Nephron (organoid): ENCODE results near the gene IPCEF1.
A peak's percentile ranks its signal among the peaks of the same experiment; 100 is the strongest.

Experiments
- H3K27ac Mint-ChIP-seq, 3 experiments: 2 replicates each; pipeline ENCODE4 v1.8.0; 2020; ENCODE audit warnings: mixed read lengths in 3 of 3, mild to moderate bottlenecking in 2 of 3, moderate library complexity in 1 of 3
- H3K27me3 Mint-ChIP-seq: 2 replicates; pipeline ENCODE4 v1.8.0; 2021; ENCODE audit warnings: low read depth, mild to moderate bottlenecking, moderate library complexity, mixed read lengths
- H3K36me3 Mint-ChIP-seq: 2 replicates; pipeline ENCODE4 v1.8.0; 2020; ENCODE audit warnings: low read depth, mixed read lengths
- H3K4me1 Mint-ChIP-seq: 2 replicates; pipeline ENCODE4 v1.8.0; 2020; ENCODE audit warnings: mixed read lengths
- H3K4me3 Mint-ChIP-seq, 3 experiments: 2 replicates each; pipeline ENCODE4 v1.8.0; 2020; ENCODE audit warnings: mild to moderate bottlenecking in 3 of 3, mixed read lengths in 3 of 3, moderate library complexity in 2 of 3
- H3K9me3 Mint-ChIP-seq: 2 replicates; pipeline ENCODE4 v1.8.0; 2020; ENCODE audit warnings: mixed read lengths
- TF ChIP-seq, protein P1 (sequence below), 3 experiments: fragments of 200-600 bp; sonication (generic); IDR thresholded peaks; one replicate each; pipeline ENCODE4 v1.5.0; 2021; ENCODE audit warnings: antibody characterized with exemption in 3 of 3; ENCODE audit not compliant: unreplicated experiment in 3 of 3

The IPCEF1 gene

DNA sequence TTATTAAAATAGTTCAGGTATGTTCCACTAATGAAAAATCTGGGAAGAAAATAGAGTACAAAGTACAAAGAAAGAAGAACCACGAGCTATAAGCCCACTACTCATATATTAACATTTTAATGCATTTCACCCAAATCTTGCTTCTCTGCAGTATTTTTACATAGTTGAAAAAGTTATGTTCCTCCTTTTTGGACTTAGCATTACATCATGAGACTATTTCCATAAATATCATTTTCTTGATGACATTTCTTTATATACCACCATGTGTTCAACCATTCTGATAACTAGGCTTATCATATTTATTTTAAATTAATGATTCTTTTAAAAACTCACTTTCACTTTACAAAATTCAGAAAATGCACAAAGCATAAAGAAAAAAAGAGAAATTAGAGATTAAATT, 3.0 kb downstream of the IPCEF1 start:
- Mint-ChIP-seq H3K36me3 (no peaks in the 10 kb centered on the region), H3K27me3 (no peaks in the 10 kb centered on the region), H3K4me3 (no peak overlapping the region), H3K4me1 (peaks cover 10% of the 10 kb centered on the region), H3K27ac (no peak overlapping the region), H3K9me3 (no peaks in the 10 kb centered on the region)
- TF ChIP-seq, protein P1, sequence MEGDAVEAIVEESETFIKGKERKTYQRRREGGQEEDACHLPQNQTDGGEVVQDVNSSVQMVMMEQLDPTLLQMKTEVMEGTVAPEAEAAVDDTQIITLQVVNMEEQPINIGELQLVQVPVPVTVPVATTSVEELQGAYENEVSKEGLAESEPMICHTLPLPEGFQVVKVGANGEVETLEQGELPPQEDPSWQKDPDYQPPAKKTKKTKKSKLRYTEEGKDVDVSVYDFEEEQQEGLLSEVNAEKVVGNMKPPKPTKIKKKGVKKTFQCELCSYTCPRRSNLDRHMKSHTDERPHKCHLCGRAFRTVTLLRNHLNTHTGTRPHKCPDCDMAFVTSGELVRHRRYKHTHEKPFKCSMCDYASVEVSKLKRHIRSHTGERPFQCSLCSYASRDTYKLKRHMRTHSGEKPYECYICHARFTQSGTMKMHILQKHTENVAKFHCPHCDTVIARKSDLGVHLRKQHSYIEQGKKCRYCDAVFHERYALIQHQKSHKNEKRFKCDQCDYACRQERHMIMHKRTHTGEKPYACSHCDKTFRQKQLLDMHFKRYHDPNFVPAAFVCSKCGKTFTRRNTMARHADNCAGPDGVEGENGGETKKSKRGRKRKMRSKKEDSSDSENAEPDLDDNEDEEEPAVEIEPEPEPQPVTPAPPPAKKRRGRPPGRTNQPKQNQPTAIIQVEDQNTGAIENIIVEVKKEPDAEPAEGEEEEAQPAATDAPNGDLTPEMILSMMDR (IDR thresholded peaks at IDR 0.05; ENCODE audit: unreplicated experiment in 3 of 3), result no peak

DNA sequence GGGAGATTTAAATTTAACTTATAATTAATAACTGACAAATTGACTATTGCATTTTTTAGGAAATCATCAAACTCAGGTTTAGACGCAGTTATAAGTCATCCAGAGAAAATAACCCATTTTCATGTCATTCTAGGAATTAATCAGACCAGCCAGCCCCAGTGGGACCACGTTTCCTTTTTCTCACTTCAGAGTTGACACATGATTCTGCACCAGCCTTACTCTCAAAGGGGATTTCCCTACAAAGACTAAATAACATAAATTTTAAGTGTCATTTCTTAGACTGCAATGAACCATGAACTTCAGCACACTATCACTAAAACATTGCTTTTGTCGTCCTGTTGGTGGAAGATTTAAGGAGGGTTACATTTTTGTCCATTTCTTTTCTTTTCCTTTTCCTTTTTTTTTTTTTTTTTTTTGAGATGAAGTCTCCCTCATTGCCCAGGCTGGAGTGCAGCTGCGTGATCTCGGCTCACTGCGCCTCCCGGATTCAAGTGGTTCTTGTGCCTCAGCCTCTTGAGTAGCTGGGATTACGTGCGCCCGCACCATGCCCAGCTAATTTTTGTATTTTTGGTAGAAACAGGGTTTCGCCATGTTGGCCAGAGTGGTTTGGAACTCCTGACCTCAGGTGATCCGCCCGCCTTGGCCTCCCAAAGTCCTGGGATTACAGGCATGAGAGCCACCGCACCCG, 3.6 kb downstream of the IPCEF1 start:
- H3K27ac Mint-ChIP-seq, result peak overlapping the region in 1 of 3 experiments; percentile 4
- no peaks in the 10 kb centered on the region for H3K9me3 Mint-ChIP-seq
- H3K27me3 Mint-ChIP-seq, result no peaks in the 10 kb centered on the region
- TF ChIP-seq, protein P1 (IDR thresholded peaks at IDR 0.05; ENCODE audit: unreplicated experiment in 3 of 3), result no peak
- no peak overlapping the region for H3K4me3 Mint-ChIP-seq
- H3K36me3 Mint-ChIP-seq, result no peaks in the 10 kb centered on the region
- peaks cover 10% of the 10 kb centered on the region for H3K4me1 Mint-ChIP-seq

DNA sequence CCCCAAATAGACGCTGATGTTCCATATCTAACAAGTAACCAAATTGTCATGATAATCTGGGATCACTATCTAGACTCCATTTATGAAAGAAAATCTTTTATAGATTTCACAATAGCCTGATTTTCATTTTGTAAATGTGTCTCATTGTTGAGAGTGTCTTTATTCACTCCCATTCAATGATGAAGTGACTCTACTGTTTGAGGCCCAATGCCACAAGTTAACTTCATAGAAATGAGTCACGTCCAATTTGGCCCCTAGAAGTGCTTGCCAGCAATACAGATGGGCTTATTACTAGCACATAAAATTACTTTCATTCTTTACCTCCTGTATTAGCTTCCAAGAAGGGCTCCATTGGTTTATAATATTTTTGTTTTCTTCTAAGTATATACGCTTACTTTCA, 6.3 kb downstream of the IPCEF1 start:
- TF ChIP-seq, protein P1 (IDR thresholded peaks at IDR 0.05; ENCODE audit: unreplicated experiment in 3 of 3), result no peak
- Mint-ChIP-seq H3K9me3 (no peaks in the 10 kb centered on the region), H3K4me1 (peaks cover 10% of the 10 kb centered on the region), H3K36me3 (no peaks in the 10 kb centered on the region), H3K27me3 (no peaks in the 10 kb centered on the region), H3K27ac (no peak overlapping the region), H3K4me3 (no peak overlapping the region)

DNA sequence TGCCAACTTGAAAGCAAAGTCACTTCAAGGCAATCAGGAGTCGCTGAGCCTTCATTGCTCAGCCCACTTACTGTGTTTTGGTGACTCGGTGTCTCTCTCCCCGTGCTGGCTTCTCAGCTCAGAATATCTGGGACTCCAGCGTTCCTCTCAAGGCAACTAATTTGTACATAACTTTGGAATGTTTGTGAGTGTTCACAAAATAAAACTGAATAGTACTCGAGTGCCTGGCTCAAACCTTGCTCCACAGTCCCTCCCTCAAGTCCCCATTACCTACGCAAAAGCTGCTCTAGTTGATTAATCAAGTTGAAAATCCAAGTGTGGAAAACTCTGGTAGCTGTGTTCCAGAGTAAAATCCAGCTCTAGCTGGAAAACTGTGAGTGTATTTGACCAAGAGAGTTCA, 8.6 kb downstream of the IPCEF1 start:
- no peaks in the 10 kb centered on the region for H3K36me3 Mint-ChIP-seq
- no peaks in the 10 kb centered on the region for H3K9me3 Mint-ChIP-seq
- H3K4me1 Mint-ChIP-seq, result peaks cover 16% of the 10 kb centered on the region
- TF ChIP-seq, protein P1 (IDR thresholded peaks at IDR 0.05; ENCODE audit: unreplicated experiment in 3 of 3), result no peak
- no peaks in the 10 kb centered on the region for H3K27me3 Mint-ChIP-seq
- H3K4me3 Mint-ChIP-seq, result no peak overlapping the region
- peak overlapping the region; percentile 82 to 93 (median 82) for H3K27ac Mint-ChIP-seq

DNA sequence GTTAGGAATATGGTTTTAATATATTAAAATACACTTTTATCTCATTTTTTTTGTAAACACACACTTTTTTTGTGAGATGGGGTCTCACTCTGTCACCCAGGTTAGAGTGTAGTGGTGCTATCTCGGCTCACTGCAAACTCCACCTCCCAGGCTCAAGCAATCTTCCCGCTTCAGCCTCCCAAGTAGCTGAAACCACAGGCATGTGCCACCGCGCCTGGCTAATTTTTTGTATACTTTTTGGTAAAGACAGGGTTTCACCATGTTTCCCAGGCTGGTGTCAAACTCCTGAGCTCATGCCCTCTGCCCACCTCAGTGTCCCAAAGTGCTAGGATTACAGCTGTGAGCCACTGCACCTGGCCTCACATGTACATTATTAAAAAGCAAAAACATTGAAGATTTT, 10.8 kb downstream of the IPCEF1 start:
- Mint-ChIP-seq H3K4me3 (no peak overlapping the region), H3K27me3 (no peaks in the 10 kb centered on the region), H3K27ac (no peak overlapping the region), H3K36me3 (no peaks in the 10 kb centered on the region), H3K4me1 (peaks cover 32% of the 10 kb centered on the region), H3K9me3 (no peaks in the 10 kb centered on the region)
- TF ChIP-seq, protein P1 (IDR thresholded peaks at IDR 0.05; ENCODE audit: unreplicated experiment in 3 of 3), result no peak
